GF-D8 (cell line): Measurements from ENCODE around the gene SHISAL2B.
"Not testable (repeated sequence)": the region's sequence is repeated elsewhere in the genome, so short reads cannot be mapped to it uniquely, and the experiment has no call there.

ENCODE experiments used
- DNase-seq: peaks from one replicate; lab custom pipeline; 2025; lab: John Stamatoyannopoulos, UW

Gene SHISAL2B

DNA sequence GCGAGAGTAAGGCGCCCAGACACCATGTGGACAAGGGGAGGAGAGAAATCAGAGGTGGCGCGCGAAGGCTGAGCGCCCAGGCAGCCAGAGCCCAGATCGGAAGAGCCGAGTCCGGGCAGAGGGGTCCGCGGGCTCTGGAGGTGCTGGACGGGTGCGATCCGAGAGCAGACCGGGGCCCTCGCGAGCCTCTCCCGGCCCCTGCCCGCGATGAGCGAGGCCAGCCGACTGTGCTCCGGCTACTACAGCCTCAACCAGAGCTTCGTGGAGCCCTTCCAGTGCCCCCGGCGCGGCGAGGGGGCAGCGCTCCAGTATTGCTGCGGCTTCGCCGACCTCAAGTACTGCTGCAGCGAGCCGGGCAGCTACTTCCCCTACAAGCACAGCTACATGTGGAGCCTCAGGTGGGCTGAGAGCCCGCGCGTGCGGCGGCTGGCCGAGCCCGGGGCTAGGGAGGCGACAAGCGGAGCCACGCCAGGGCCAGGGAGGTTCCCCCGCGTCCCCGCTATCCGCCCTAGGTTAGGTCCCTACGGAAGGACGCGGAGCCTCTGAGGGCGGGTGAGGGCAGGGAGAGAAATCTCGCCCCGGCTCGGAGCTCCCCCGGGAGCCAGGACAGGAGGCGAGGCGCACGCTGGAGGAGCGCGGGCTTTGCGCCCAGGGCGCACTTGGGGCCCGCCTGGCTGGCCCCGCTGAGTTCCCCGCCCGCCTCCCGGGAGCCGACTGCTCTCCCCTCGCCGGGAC is at the start of gene SHISAL2B:
SHISAL2B (plus strand) TSS at position 87 of the 735 bp plus-strand sequence; CDS start at position 208, 121 bp downstream.
- no peak for DNase-seq

DNA sequence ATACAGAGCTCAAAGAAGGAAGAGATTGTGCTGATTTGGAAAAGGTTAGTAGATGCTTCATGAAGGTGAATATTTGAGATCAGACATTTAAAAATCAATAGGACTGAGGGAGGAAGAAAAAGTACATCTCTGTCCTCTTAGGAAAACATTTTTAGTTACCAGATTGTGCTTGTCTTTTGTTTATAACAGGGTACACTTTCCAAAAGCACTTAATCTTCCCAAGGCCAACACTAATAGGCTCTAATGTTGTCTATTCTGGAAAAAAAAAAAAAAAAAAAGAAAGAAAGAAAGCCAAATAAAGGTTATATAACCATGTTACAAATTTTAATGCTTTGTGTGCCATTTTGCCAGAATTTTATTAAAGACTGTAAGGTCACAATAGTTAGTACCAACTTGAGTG is 45.5 kb upstream of the SHISAL2B start:
- no peak for DNase-seq

DNA sequence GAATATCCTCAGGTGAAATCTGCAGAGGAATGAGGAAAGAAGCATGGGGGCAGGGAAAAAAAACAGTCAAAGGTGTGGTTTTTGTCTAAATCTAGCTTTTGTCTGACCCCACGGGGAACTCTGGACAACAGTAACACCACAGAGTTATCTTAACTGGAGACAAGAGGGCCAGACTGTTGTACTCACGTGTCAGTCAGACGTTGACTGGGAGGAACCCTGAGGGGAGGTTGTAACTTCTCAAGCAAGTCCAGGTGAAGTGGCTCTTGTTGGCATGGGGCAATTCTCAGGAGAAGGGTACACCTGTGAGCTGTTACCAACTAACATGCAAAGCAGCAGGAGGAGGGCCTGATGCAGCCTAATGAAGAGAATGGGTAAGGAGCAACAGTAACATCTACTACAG is 44.1 kb upstream of the SHISAL2B start:
- DNase-seq = no peak

DNA sequence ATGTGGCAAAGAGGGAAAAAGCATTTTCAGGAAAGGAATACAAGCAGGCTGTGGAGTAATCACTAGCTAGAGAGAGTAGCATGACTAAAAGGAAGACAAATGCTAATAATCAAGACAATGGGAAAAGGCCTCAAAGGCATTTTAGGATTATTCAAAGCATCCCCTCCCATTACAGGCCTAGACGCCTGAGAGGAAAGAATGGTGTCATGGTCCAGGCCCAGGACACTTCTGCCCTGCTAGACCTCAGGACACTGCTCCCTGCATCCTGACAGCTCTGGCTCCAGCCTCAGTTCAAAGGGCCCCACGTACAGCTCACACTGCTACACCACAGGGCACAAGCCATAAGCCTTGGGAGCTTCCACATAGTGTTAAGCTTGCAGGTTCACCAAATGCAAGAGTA is 40.8 kb upstream of the SHISAL2B start:
- no peak for DNase-seq

DNA sequence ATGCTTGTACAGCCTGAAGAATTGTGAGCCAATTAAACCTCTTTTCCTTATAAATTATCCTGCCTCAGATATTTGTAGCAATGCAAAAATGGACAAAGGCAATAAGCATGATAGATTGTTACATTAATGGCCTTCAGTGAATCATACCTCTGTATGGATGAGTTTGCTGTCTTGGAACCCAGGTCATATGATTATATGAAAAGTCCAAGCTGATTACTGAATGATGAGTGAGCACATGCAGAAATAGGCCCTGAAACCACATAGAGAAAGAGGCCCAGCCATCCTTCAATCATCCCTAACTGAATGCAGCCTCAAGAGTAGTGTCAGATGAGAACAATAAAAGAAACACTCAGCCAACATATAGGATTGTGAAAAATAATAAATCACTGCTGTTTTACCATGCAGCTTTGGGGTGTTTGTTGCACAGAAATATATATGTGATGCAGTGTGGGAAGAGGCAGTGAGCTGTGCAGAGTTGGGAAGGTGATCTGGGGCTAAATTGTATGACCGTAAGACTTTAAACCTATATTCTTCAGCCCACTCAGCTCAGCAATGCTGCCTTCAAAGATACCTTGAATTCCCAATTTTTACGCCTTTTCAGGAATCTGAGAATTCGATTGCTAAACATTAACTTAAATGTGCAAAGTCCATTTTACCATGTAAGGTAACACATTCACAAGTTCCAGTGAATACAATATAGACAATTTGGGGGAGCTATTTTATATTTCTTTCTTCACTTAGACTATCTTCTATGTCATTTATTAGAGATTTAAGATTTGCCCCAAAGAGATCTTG is 36.3 kb upstream of the SHISAL2B start:
- no peak for DNase-seq

DNA sequence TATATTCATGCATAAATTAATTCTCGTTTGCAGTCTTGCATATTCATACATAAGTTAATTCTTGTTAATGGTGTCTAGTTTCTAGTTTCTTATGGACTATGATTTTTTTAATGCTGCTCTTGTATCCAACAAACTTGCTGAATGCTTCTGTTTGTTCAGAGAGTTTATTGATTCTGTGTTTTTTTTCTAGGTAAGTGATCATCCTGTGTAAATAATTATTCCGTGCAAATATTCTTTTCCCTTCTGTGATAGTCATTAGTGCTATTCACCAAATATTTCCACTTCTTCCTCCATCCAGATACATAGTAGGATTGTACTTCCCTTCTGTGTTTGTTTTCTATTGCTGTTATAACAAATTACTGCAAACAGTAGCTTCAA is 35.8 kb upstream of the SHISAL2B start:
- DNase-seq = no peak

DNA sequence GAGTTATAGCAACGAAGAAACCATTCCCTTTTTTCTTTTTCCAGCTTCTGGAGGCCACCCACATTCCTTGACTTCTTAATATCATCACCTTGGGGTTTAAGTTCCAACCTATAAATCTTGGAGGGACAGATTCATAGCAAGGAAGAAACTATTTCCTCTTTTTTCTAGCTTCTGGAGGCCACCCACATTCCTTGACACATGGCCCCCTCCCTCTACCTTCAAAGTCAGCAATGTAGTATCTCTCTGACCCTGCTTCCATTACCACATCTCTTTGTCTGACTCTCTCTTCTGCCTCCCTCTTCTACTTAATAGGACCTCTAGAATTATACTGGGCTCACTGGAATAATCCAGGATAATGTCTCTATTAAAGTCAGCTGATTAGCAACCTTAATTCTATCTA is 34.7 kb upstream of the SHISAL2B start:
- DNase-seq = no peak

DNA sequence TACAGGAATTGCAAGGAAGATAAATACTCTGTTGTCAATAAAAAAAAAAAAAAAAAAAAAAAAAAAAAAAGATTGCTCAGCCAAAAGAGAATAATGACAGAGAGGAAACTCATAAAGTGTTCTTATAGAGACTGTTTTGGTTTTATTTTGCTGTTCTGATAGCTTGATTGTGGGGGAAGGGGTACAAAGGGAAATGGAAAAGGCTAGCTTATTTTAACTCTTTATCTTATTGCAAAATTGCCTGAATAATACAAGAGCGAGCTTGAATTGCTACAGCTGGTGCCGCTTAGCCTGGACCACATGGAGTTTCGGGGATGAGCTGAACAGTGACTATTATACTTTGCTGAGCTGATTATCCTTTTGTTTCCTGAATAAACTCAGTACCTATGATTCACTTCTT is 31.0 kb upstream of the SHISAL2B start:
- no peak for DNase-seq

DNA sequence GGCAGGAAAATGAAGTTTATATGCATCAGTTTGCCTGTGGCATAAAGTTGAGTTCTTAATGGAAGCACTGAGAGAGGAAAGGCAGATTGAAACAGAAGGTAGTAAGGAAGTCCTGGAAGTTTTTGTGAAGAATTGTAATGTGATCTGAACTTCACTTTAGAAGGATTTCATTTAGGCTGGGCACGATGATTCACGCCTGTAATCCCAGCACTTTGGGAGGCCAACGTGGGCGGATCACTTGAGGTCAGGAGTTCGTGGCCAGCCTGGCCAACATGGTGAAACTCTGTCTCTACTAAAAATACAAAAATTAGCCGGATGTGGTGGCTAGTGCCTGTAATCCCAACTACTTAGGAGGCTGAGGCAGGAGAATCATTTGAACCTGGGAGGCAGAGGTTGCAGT is 27.1 kb upstream of the SHISAL2B start:
- not testable (repeated sequence) for DNase-seq

DNA sequence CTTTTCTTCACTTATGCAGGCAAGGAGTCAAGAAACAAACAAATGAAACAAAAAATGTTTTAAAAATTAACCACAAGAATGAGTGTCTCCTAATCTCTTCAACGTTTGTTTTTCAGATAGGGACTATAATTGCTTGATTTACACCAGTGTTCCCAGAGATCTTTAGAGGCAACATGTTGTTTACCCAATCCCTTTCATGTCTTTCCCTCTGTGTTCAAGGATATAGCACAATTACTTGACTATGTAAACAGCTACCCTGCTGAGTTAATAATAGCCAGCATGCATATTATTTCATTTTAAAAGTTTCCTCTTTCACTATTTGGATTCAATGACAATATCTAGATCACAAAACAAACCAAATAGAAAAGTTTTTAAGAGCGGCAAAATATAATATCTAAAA is 25.1 kb upstream of the SHISAL2B start:
- DNase-seq = no peak

DNA sequence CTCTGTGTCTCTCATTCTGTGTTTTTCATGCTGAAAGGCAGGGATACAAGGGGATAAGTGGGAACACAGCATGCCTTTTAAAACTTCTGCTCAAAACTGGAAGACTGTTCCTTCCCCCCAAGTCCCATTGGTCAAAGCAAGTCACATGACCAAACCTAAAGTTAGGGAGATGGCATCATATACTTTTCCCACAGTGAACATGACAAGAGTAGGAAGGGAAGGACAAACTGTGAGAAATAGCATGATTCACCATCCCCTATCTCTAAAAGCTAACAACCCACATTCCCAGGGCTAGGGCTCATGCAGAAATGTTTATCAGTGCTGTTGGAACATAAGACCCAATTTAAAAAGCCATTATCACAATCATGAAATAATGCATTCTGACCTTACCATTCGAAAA is 24.2 kb upstream of the SHISAL2B start:
- no peak for DNase-seq

DNA sequence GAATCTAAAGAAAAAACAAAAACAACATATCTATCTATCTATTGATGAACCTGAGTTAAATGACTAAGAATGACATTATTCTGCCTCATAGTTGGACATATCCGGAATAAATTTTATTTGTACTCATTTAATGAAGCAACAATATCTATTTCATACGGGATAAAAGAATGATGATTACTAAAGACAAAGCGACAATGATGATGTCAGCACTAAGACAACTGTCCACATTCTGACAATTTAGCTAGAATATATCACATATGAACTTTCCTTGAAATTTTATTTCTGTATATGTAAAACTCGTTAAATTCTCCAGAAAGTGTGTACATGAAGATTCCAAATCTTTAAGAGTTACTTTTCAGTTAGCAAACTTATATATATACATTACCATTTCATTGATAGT is 23.2 kb upstream of the SHISAL2B start:
- no peak for DNase-seq

DNA sequence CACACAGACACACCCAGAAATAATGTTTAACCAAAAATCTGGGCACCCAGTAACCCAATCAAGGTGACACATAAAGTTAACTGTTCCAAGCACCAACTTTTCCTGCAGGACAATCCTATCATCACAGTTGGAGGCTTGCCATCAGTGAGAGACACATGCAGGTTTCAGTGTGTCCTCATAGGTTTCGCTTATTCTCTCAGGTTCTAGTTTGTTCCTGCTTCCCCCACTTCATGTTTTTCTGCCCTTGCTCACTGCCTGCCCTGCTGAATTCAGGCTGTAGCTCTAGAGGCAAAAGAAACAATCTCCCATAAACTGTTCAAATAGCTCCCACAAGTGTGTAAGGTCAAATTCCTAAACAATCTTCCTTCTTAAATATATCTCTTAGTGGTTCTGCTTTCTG is 20.0 kb upstream of the SHISAL2B start:
- no peak for DNase-seq

DNA sequence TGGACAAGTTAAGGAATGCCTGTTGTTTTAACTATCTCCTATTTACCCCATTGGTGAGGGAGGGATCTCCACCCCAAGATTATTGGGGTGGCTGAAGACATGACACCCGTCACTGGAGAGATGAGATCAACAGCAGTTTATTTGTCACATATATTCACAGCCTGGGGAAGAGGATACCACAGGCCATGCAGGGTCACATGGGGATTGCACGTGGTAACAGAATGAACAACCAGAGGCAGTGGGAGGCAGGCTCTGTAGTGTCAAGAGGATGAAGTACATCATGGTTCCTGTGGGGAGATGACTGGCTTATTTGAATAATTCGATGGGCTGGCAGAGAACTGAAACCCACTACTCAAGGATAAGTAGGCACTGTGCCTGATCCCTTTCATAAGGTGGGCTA is 18.6 kb upstream of the SHISAL2B start:
- DNase-seq = no peak

DNA sequence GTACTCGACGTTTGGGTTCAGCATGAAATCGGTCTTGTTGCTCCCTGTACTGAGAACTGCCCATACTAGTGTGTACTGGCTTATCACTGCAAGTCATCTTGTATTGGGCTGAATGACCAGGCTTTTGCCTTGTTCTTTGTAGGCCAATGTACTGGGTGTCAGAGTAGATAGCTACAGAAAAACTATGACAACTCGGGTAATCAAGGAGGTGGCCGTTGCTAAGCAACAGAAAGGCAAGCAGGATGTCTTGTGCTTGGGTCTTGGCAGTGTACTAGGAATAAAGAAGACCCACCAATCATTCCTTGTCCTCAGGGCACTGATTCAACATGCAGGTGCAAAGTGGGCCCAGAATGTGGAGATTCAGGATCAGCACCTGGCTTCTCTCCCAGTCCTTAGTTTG is 11.9 kb upstream of the SHISAL2B start:
- DNase-seq = no peak

DNA sequence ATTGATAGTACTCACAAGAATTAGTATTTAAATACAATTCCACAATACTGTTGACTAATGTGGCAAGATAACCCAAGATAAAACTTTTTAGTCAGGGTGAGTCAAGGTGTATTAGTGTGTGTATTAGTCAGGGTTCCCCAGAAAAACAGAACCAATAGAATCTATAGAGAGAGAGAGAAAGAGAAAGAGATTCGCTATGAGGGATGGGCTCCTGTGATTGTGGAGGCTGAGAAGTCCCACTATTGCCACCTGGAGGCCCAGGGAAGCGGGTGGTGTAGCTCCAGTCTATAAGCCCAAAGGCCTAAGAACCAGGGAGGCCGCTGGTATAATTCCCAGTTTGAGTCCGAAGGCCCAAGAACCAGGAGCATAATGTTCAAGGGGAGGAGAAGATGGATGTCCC is 10.0 kb upstream of the SHISAL2B start:
- DNase-seq = no peak

DNA sequence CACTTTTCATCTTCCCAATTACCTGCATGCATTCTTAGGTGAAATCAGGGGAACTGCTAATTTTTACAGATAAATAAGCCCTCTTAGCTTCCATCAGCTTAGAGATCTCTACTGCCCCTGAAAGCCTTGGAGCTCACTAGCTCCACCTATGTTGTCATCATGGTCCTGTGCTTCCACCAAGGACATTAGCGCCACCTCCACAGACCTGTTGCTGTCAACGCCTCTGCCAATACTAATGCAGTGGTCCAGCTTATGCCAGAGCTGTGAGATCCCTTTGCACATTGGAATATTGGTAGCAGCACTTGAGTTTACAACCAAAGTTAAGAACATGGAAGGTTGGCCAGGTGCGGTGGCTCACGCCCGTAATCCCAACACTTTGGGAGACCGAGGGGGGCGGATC is 7.7 kb upstream of the SHISAL2B start:
- no peak for DNase-seq

DNA sequence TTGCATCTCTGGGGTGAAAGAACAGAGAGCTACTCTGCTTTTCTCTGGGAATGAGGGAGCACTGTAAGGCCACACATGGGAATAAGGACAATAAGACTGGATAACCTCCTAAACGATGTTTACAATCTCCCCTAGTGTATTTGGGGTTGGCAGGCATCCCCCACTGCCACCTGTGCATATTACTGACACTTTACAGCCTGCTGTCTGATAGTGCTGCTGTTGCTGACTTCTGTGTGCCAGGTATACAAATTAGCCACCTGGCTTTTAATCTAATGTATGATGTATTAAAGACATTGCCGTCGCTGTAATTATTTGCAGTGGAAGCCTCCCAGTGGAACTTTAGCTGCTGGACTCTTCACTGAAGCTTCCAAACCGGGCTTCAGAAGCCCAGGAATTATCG is 4.4 kb upstream of the SHISAL2B start:
- no peak for DNase-seq

DNA sequence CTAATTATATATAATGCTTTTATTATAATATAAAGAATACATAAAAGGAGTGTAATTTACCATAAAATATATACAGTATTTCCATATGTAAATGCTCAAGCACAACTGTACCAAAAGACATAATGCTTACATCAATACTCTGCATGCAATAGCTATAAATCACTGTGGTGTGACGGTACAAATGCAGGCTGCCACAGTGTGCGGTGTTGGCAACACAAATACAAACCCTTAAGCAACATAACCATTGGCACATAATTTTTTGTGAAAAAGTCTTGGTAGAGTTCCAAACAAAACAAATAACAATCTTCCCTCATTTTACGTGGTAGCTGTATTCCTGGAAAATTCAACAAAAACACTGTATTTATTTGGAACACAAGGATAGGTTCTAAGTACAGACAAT is 1.9 kb upstream of the SHISAL2B start:
- DNase-seq = no peak

DNA sequence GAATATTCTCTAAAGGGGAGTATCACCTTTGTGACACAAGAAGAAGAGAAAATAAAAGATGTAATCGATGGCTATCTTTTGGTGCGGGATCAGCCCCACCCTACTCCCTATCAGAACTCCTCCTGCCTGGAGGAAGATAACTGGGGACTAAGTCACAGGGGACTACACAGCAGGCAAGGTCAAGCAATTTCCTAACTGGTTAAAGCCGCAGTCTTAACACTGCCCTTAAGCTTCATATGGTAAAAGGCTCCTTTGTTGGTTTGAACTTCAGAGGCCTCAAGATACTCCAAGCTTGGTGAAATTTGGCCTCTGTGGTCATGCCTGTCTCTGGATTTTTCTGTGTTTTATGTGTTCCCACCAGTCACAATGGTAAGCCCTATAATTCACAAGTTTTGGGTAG is 1.3 kb upstream of the SHISAL2B start:
- no peak for DNase-seq

DNA sequence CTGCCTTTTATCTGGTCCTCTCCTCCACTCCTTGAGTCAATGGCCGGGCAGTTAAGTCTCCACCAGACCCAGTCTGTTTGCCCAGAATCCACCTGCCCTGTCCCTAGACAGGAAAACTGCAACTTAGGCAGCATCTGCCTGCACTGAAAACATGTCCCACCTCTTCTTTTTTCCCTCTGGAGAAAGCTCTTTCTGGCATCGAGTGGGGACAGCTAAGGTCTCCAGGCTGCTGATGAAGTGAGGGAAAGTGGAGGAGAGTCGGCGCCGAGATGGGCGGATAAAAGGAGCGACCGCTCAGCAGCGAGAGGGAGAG is 243 bp upstream of the SHISAL2B start:
- DNase-seq = no peak

DNA sequence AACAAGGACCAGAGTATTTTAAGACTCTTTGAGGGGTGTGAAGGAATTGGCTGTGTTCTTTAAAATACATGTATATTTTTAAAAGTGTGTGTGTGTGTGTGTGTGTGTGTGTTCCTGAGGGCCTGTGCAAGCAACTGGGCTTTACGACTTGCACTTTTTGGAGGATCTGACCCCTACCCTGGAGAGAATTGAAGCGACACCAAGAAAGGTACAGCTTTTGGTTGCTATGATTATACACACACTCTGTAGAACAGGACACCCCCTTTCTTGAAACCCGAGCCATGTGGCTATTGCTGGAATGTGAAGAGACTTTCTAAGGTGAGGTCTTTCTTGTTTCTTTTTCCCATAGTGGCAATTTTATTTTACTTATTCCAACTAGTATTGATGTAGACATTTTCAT is 988 bp downstream of the SHISAL2B start:
- DNase-seq = no peak

DNA sequence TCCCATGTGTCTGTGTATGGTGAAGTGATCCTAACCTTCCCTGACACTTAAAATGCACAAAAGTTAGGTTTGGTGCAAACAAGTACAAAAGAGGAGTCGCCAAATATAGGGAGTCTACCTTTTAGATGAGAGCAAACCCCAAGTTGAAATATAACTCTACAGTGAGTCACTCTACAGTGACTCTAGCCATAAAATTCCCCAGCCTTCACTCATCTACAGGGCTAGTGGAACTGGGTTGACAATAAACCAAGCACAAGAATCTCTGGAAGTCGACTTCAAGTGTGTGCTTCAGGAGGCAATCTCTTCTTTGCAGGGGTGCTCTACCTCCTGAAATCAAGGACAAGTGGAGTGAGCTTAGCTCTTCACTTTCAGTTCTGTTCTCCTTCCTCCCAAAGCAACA is 3.3 kb downstream of the SHISAL2B start:
- no peak for DNase-seq

DNA sequence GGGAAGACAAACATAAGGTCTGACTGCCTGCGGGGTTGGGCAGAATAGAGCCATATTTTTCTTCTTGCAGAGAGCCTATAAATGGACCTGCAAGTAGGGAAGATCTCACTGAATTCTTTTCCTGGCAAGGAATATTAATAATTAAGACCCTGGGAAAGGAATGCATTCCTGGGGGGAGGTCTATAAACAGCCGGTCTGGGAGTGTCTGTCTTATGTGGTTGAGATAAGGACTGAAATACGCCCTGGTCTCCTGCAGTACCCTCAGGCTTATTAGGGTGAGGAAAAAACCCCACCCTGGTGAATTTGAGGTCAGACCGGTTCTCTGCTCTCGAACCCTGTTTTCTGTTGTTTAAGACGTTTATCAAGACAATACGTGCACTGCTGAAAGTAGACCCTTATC is 6.1 kb downstream of the SHISAL2B start:
- not testable (repeated sequence) for DNase-seq
